Endothelial cell of umbilical vein (primary cell): ENCODE results near the gene POLD3.

Experiments
- EZH2 ChIP-seq: IDR thresholded peaks from 2 replicates; pipeline ENCODE4 v1.6.1; 2012; ENCODE audit warnings: borderline replicate concordance, low read depth, mild to moderate bottlenecking, moderate library complexity, low read length, inconsistent platforms; ENCODE audit not compliant: severe bottlenecking
- FOS ChIP-seq: IDR thresholded peaks from 2 replicates; pipeline ENCODE4 v1.6.1; 2011; ENCODE audit warnings: mild to moderate bottlenecking, low read length, moderate library complexity, borderline replicate concordance; ENCODE audit not compliant: insufficient read depth
- POLR2A ChIP-seq: IDR thresholded peaks from 2 replicates; pipeline ENCODE4 v1.6.1; 2012; ENCODE audit warnings: low read depth, mild to moderate bottlenecking, control low read depth, low read length
- POLR2AphosphoS5 ChIP-seq: IDR thresholded peaks from 2 replicates; pipeline ENCODE4 v1.6.1; 2012; ENCODE audit warnings: low read depth, mild to moderate bottlenecking, control low read depth, low read length, moderate library complexity; ENCODE audit not compliant: insufficient read depth
- TF ChIP-seq, protein P1 (sequence below), 2 donors: IDR thresholded peaks; 1 replicate in 1 of 2; 2 replicates in 1 of 2; pipeline ENCODE4 v1.5.1; 2011; ENCODE audit warnings: low read length in 2 of 2, mild to moderate bottlenecking in 2 of 2, moderate library complexity in 2 of 2, control low read depth in 1 of 2, inconsistent platforms in 1 of 2, low read depth in 1 of 2; ENCODE audit not compliant: insufficient read depth in 1 of 2; ENCODE audit errors: extremely low read depth in 1 of 2
- TF ChIP-seq, protein P2 (sequence below): IDR thresholded peaks from 2 replicates; pipeline ENCODE4 v1.6.1; 2011; ENCODE audit not compliant: insufficient read depth, insufficient read length

- TF ChIP-seq, protein P1, sequence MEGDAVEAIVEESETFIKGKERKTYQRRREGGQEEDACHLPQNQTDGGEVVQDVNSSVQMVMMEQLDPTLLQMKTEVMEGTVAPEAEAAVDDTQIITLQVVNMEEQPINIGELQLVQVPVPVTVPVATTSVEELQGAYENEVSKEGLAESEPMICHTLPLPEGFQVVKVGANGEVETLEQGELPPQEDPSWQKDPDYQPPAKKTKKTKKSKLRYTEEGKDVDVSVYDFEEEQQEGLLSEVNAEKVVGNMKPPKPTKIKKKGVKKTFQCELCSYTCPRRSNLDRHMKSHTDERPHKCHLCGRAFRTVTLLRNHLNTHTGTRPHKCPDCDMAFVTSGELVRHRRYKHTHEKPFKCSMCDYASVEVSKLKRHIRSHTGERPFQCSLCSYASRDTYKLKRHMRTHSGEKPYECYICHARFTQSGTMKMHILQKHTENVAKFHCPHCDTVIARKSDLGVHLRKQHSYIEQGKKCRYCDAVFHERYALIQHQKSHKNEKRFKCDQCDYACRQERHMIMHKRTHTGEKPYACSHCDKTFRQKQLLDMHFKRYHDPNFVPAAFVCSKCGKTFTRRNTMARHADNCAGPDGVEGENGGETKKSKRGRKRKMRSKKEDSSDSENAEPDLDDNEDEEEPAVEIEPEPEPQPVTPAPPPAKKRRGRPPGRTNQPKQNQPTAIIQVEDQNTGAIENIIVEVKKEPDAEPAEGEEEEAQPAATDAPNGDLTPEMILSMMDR (IDR thresholded peaks at IDR 0.05; ENCODE audit: extremely low read depth in 1 of 2, insufficient read depth in 1 of 2, low read depth in 1 of 2, low read length in 2 of 2) = no peak
- TF ChIP-seq POLR2AphosphoS5 = no peak
- TF ChIP-seq POLR2A = no peak
- no peak for TF ChIP-seq EZH2
- TF ChIP-seq, protein P2, sequence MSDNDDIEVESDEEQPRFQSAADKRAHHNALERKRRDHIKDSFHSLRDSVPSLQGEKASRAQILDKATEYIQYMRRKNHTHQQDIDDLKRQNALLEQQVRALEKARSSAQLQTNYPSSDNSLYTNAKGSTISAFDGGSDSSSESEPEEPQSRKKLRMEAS = no peak
- TF ChIP-seq FOS = no peak
Observed at GRCh38 chr11:74681686-74682651, 89.6 kb downstream of the POLD3 start.
